ENCODE results near the gene NCKAP5.
A peak's percentile ranks its signal among the peaks of the same experiment; 100 is the strongest.
"Not testable (repeated sequence)": the region's sequence is repeated elsewhere in the genome, so short reads cannot be mapped to it uniquely, and the experiment has no call there.

Gene NCKAP5

DNA sequence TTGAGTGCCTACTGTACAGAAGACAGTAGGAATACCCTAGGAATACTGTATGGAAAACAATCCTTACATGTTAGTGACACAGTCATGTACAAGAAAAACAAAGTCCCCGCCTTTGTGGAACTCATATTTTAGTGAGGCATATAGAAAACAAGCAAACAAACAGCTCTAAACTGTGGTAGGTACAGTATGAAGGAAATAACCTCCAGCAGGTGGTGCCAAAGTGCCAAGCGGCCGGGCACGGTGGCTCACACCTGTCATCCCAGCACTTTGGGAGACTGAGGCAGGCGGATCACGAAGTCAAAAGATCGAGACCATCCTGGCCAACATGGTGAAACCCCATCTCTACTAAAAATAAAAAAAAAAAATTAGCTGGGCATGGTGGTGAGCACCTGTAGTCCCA lies 48.6 kb downstream of the NCKAP5 start:
- not testable (repeated sequence) for DNase-seq

- no peak for DNase-seq
These were observed 49.4 kb downstream of the NCKAP5 start for GRCh38 chr2:133518700-133519344.

DNA sequence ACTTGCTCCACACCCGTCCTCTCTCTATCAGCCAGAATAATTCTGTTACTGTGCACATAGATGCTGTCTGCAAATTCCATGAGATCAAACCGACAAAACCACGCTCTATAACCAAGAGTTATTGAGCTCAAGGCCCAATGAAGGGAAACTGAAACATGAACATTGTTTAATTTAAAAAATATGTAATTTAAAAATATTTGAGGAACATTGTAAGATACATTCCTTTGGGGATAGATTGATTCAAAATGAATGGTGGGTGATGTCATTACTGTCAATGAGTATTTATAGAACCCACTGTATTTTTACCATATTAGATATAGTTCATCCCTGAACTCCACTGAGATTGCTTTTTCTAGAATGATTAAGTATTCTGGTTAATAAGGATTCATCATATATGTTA lies 50.4 kb downstream of the NCKAP5 start:
- no peak for DNase-seq

DNA sequence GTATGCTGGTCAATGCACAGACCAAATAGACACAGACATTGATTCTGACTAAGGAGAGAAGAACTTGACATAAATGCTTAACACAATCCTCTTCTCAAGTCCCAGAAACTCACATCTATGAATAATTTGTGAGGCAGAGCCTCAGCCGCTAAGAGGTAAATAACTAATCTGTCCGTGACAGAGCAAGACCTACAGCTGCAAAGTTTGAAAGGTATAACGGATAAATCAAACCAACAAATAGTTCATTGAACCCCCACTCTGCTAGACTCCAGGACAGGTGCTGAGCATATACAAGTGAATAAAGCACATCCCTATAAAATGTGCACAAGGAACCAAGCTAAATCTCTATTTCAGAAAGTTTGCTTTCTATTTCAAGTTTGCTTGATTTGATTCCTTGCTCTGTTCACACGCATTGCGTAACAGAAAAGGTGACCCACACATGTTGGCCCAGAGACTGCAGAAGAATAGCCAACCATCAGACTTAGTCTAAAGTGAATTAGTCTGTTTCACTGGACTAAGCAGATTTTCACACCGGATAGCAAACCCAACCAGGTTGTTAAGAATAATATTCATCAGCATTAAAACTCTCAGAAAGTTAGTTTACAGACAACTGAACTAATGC lies 51.7 kb downstream of the NCKAP5 start:
- DNase-seq: no peak

DNA sequence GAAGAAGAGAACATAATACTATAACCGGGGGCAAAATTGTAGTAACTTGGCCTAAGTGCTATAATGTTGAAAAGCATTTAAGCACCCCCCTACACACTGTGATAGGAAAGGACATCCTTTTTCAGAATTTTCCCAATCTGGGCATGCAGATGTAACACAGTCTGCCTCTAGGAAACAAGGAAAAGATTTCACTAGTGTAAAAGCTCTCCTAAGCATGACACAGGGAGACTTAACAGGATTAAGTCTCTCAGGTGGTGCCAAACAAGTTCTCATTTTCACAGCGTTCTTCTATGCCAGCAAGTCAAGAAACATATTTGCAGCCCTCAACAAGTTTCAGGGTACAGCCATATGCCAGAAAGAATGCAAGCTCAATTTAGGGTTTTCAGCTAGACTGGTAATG lies 53.0 kb downstream of the NCKAP5 start:
- peak; percentile 69 for DNase-seq

GRCh38 chr2:133513893-133514292 lies 54.4 kb downstream of the NCKAP5 start:
- DNase-seq: no peak

GRCh38 chr2:133512121-133512520 lies 56.1 kb downstream of the NCKAP5 start:
- DNase-seq: no peak

GRCh38 chr2:133511679-133512078 lies 56.6 kb downstream of the NCKAP5 start:
- DNase-seq: no peak

GRCh38 chr2:133509777-133510176 lies 58.5 kb downstream of the NCKAP5 start:
- DNase-seq: no peak

- no peak for DNase-seq
These were observed 59.6 kb downstream of the NCKAP5 start for GRCh38 chr2:133508546-133509165.

- peak; percentile 47 for DNase-seq
These were observed 61.3 kb downstream of the NCKAP5 start for GRCh38 chr2:133506996-133507395.

DNA sequence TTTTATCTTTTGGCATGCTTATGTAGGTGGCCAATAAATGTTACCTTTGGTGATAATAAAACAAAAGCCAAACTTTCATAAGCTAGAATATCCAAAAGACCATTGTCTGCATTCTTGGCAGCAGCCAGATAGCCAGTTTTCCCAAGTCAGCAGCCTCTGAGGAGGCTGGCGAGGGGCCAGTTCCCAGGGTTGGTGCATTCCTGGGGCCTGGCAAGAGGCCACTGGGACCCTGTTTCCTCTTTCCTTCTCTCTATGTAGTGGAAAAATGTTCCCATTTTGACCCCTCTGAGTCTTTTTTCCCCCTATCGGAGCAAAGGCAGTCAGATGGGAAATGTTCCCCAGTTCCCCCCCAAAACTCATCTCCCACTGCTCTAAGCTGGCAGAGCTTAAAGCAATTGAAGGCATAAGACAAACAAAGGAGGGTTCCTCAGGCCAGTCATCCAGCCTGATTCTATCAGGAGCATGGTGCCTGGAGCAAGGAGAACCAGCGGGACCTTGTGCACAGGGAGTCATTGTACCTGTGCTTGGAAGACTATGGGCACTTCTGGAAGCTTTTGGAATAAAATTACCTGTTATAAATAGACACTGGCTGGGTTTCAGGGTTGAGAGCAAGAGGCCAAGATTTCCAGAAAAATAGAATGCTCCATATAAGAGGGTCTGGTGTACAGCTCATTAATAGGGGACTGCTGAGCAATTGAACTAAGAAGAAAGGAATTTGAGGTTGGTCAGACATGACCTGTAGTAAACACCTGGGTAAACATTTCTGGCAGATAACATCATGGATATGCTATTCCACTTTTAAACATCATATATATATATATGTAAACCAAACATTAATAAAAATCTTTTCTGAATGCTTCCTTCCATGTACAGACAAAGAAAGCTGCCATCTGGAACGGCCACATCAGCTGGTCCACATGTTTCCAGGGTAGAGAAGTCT lies 63.4 kb downstream of the NCKAP5 start:
- no peak for DNase-seq

DNA sequence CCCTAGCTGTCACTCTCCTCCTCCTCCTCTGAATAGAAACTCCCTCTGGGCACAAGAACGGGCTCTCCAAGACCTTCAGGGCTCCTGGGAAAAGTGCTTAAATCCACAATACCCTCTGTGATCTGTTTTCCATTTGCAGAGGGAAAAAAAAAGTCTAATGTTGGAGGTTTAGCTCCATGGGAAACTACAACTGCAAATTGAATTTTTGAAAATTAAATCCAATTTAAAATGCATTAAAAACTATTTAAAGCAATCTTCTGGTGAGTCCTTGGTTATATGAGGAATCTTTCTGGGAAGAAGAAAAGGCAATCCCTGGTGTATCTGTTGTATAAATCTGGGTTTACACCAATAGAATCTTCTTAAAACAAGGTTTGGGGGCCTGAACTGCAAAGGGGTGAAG lies 64.3 kb downstream of the NCKAP5 start:
- DNase-seq: no peak

DNA sequence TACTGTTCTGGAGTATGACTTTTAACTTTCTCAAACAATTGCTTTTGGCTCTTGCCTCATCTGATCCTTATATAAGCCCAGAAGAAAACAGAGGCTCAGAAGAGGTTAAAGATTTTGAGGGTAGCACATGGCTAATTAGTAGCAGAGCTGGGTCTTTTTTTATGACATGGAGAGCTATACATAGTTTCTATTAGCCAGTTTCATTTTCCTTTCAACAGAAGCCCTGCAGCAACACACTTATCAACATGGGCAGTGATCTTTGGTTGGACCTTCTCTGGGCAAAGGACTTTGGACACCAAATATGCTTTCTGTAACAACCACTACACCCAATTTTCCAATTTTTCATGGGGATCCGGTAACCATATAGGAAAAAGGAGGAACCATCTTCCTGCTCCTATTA lies 64.9 kb downstream of the NCKAP5 start:
- no peak for DNase-seq

- no peak for DNase-seq
These were observed 65.6 kb downstream of the NCKAP5 start for GRCh38 chr2:133502678-133503077.

DNA sequence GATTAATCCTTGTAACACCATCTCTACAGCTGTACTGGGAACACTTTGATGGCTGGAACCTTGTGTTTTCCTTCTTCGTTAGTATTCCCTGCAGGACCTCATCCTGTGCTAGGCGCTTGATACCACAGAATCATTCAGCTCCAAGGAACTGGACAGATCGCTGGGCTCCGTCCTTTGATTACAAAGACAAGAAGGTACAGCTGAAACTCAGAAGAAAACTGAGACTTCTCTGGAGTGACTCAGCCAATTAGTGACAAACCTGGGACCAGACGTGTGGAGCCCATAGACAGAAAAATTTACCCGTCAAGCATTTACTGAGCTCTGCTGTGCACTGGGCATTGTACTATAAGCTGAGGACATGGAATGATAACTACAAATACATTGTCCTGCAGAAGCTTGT lies 67.3 kb downstream of the NCKAP5 start:
- DNase-seq: no peak

- DNase-seq: no peak
These were observed 69.3 kb downstream of the NCKAP5 start for GRCh38 chr2:133498662-133499585.

GRCh38 chr2:133497951-133498565 lies 70.2 kb downstream of the NCKAP5 start:
- no peak for DNase-seq

DNA sequence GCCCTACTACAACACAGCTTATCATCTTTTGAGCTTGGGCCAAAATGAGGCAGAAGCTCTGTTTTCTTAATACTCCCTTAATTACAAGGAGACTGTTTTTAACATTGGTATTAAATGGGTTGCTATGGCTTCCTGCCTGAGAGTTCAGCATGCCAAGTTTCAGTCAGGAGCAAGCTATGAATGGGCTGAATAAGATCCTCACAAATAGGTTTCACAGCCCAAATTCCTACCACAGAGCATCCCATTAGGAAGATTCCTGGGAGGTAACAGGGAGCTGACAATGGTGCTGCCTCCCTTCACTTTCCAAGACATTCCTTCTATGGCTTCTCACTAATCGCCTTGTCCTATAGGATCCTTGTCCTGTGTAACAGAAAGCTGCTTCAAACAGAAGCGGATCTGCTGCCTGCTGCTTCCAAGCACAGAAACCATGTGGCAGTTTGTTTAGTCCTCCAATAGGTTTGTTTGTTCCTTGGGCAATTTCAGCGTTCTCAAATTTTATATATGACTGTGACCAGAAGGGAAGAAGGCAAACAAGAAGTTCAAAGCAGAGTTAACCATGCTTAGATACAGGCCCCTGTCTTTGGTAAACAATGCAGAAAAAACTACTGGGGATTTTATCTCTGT lies 70.9 kb downstream of the NCKAP5 start:
- no peak for DNase-seq

DNA sequence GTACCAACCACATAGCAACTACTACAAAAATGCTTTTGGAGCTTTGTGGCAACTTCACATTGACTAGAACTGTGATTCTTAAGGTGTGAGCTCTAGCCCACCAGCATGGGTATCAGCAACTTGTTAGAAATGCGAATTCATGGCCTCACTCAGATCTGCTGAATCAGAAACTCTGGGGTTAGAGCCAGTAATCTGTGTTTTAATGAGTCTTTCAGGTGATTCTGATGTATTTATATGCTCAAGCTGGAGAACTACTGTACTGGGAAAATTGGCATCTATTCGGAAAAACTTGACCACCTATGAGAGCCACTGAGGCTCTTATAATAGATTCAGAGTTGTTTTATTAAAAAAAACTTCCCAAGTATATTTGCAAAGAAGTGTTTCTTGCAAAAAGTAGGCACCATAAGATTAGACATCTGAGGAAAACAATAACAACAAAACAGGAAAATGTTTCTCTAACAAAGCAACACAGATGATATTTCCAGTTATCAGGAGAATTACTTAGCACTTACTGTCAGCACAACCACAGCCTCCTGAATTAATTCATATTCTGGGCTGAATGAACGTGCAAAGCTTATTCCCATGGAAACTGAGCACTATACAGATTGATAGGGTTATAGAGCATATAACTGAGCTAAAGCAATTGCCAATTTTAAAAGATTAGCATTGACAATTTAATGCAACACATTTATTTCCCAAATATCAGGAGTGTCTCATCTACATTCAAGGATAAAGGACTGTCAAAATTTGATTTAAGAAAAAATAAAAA lies 71.6 kb downstream of the NCKAP5 start:
- DNase-seq: no peak

DNA sequence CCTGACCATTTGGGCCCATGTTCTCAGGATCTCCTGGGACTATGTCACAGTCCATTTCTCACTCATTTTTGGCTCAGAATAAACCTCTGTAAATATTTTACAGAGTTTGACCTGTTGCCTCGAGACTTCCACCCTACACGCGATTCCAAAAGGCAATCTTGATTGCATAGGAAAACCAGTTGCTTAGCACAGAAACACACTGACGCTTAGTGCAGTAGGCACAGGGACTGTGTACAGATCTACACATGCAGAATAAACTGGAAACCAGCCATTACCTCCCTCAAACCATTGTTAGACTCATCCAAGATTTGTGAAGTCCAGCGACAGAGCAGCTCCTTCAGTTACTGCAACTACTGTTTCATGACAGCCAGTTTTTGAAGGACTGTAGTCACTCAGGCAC lies 73.0 kb downstream of the NCKAP5 start:
- no peak for DNase-seq

Measured in NCI-H82 (cell line).